CD8-positive, alpha-beta memory T cell (primary cell): ENCODE data around the gene B3GAT3. TPM values are rescaled to one million over a fixed set of nuclear protein-coding genes. Genes with fewer than 3 reads are reported as not detected.
A peak's percentile ranks its signal among the peaks of the same experiment; 100 is the strongest.

Experiments
- CTCF ChIA-PET: fragments of 350-600 bp; sonication (Branson Sonifier 250); formaldehyde crosslinking; loops from one replicate; lab custom pipeline; 2021; ENCODE audit warnings: antibody characterized with exemption; lab: Charles Lee
- POLR2A ChIA-PET: fragments of 350-600 bp; sonication (Branson Sonifier 250); formaldehyde crosslinking; loops from one replicate; lab custom pipeline; 2021; ENCODE audit warnings: antibody characterized with exemption; lab: Charles Lee
- DNase-seq, 5 donors: peaks; one replicate each; pipeline versions ENCODE4 v3.0.0 to v3.0.0-alpha.2; 2020 to 2022; ENCODE audit warnings: mixed read lengths in 1 of 5
- H3K27ac ChIP-seq: one replicate; pipeline ENCODE4 v1.7.0; 2013; ENCODE audit warnings: low read depth, mild to moderate bottlenecking, low read length, moderate library complexity
- H3K27me3 ChIP-seq: 2 replicates; pipeline ENCODE4 v1.7.0; 2013; ENCODE audit warnings: low read length, mild to moderate bottlenecking; ENCODE audit not compliant: insufficient read depth, poor library complexity, severe bottlenecking
- H3K36me3 ChIP-seq: 2 replicates; pipeline ENCODE4 v1.7.0; 2013; ENCODE audit warnings: mild to moderate bottlenecking, low read length, moderate library complexity; ENCODE audit not compliant: insufficient read depth
- H3K4me1 ChIP-seq: 2 replicates; pipeline ENCODE4 v1.7.0; 2013; ENCODE audit warnings: mild to moderate bottlenecking, low read length, moderate library complexity; ENCODE audit not compliant: insufficient read depth
- H3K4me3 ChIP-seq: 2 replicates; pipeline ENCODE4 v1.7.0; 2013; ENCODE audit warnings: mild to moderate bottlenecking, low read length
- H3K9me3 ChIP-seq: 2 replicates; pipeline ENCODE4 v1.7.0; 2013; ENCODE audit warnings: mild to moderate bottlenecking, low read length
- H3K27ac Mint-ChIP-seq, 8 donors: one replicate each; pipeline ENCODE4 v1.8.0; 2020 to 2021; ENCODE audit warnings: mixed read lengths in 8 of 8, mild to moderate bottlenecking in 6 of 8, inconsistent platforms in 3 of 8, moderate library complexity in 3 of 8
- H3K27me3 Mint-ChIP-seq, 2 donors: one replicate each; pipeline ENCODE4 v1.8.0; 2020 to 2021; ENCODE audit warnings: mixed read lengths in 2 of 2, mild to moderate bottlenecking in 1 of 2, moderate library complexity in 1 of 2
- H3K36me3 Mint-ChIP-seq, 3 donors: one replicate each; pipeline ENCODE4 v1.8.0; 2020 to 2021; ENCODE audit warnings: mixed read lengths in 3 of 3, inconsistent platforms in 1 of 3, mild to moderate bottlenecking in 1 of 3
- H3K4me1 Mint-ChIP-seq, 3 donors: one replicate each; pipeline ENCODE4 v1.8.0; 2020 to 2021; ENCODE audit warnings: mixed read lengths in 3 of 3, inconsistent platforms in 1 of 3, mild to moderate bottlenecking in 1 of 3
- H3K4me3 Mint-ChIP-seq, 7 donors: one replicate each; pipeline ENCODE4 v1.8.0; 2020 to 2021; ENCODE audit warnings: mixed read lengths in 7 of 7, mild to moderate bottlenecking in 6 of 7, moderate library complexity in 4 of 7, inconsistent platforms in 2 of 7
- H3K9me3 Mint-ChIP-seq, 5 donors: one replicate each; pipeline ENCODE4 v1.8.0; 2020 to 2022; ENCODE audit warnings: mixed read lengths in 5 of 5, mild to moderate bottlenecking in 3 of 5, moderate library complexity in 2 of 5, inconsistent platforms in 1 of 5
- polyA plus RNA-seq: library from polyadenylated mRNA; unstranded; fragments of 300-500 nt; fragmentation: Illumina TruSeq; gene quantifications from one replicate; pipeline ENCODE4 v1.2.3, GENCODE V29; 2021
- total RNA-seq, 2 experiments: library from RNA; stranded (reverse); gene quantifications; one replicate each; pipeline ENCODE4 v1.2.3, GENCODE V29; 2021

Gene B3GAT3
- total and polyA plus RNA-seq, 3 experiments from 2014 or later, result 48.9 to 68.2 (median 67.4) TPM

DNA sequence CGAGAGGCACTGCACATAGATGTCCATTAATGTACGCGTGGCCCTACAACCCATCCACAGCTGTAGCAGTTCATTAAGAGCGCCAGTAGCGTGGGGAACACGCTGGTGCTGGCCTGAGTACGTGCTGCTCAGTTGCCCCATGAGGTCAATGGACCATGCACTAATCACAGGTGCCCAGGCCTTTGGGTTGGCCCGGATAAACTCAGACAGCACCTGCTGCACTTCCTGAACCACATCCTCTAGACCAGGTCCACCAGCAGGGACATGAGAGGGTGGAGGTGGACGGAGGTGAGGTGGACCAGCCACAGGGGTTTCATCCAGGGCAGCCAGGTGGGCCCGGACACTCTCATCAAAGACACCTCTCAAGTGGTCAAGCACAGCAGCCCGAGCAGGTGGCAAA lies 27.7 kb upstream of the B3GAT3 start:
- no peak overlapping the region for H3K4me3 ChIP-seq
- H3K4me3 Mint-ChIP-seq, result peak overlapping the region in 1 of 7 donors; percentile 60
- ChIA-PET POLR2A (interaction anchor here (1.0 to 2.1 kb wide), 3 partner anchors 15 to 22 kb away, joined by 3 to 10 read pairs (median 7); partner anchors contain the start of genes C11orf98, CSKMT and LBHD1), CTCF (interaction anchor here (1.1 to 2.3 kb wide), 6 partner anchors 13 to 225 kb away, joined by 3 to 11 read pairs (median 3); partner anchors contain the start of genes C11orf98, CSKMT and TUT1)
- H3K27ac ChIP-seq, result no peak overlapping the region
- peaks cover 11% of the 10 kb centered on the region for H3K36me3 ChIP-seq
- H3K36me3 Mint-ChIP-seq, result peaks cover 0 to 46% (median 3%) of the 10 kb centered on the region in 3 donors
- peaks cover 29 to 50% (median 40%) of the 10 kb centered on the region in 3 donors for H3K4me1 Mint-ChIP-seq
- H3K27ac Mint-ChIP-seq, result peak overlapping the region in 3 of 8 donors; percentile 54 to 83 (median 58)
- no peak for DNase-seq
- H3K27me3 ChIP-seq, result no peaks in the 10 kb centered on the region
- H3K27me3 Mint-ChIP-seq, result peaks cover 0 to 7% of the 10 kb centered on the region in 2 donors
- peaks cover 33% of the 10 kb centered on the region for H3K4me1 ChIP-seq
- H3K9me3 ChIP-seq, result no peaks in the 10 kb centered on the region
- peaks cover 0 to 3% (median 0%) of the 10 kb centered on the region in 5 donors for H3K9me3 Mint-ChIP-seq

DNA sequence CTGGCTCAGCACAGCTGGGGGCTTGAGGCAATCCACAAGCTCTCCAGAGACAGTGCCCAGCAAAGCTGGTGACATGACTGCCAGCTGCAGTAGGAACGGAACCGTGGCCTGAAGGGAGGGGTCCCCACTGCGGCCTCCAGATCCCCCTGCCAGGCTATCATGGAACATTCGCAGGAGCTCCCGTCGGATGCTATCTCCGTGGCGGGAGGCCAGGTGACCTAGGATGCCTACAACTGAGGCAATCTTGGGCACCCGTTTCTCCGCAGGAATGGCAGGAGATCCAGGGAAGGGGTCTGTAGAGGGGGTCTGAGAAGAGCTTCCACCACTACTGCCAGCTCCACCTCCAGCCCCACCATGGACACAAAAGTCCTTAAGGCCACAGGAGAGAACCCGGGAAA lies 27.2 kb upstream of the B3GAT3 start:
- Mint-ChIP-seq H3K36me3 (peaks cover 0 to 51% (median 3%) of the 10 kb centered on the region in 3 donors), H3K9me3 (peaks cover 0 to 3% (median 0%) of the 10 kb centered on the region in 5 donors), H3K4me1 (peaks cover 31 to 51% (median 45%) of the 10 kb centered on the region in 3 donors), H3K4me3 (peak overlapping the region in 1 of 7 donors; percentile 60), H3K27me3 (peaks cover 0 to 4% of the 10 kb centered on the region in 2 donors), H3K27ac (peak overlapping the region in 3 of 8 donors; percentile 29 to 83 (median 43))
- no peaks in the 10 kb centered on the region for H3K9me3 ChIP-seq
- peaks cover 33% of the 10 kb centered on the region for H3K4me1 ChIP-seq
- no peak for DNase-seq
- H3K4me3 ChIP-seq, result no peak overlapping the region
- no peak overlapping the region for H3K27ac ChIP-seq
- H3K27me3 ChIP-seq, result no peaks in the 10 kb centered on the region
- ChIA-PET POLR2A (interaction anchor here (1.0 to 2.1 kb wide), 2 partner anchors 16 to 23 kb away, joined by 3 to 10 read pairs; partner anchors contain the start of genes C11orf98, CSKMT and LBHD1), CTCF (interaction anchor here (1.1 to 2.3 kb wide), 6 partner anchors 14 to 224 kb away, joined by 3 to 11 read pairs (median 5); partner anchors contain the start of genes C11orf98, CSKMT, MTA2 and TUT1)
- H3K36me3 ChIP-seq, result peaks cover 11% of the 10 kb centered on the region

DNA sequence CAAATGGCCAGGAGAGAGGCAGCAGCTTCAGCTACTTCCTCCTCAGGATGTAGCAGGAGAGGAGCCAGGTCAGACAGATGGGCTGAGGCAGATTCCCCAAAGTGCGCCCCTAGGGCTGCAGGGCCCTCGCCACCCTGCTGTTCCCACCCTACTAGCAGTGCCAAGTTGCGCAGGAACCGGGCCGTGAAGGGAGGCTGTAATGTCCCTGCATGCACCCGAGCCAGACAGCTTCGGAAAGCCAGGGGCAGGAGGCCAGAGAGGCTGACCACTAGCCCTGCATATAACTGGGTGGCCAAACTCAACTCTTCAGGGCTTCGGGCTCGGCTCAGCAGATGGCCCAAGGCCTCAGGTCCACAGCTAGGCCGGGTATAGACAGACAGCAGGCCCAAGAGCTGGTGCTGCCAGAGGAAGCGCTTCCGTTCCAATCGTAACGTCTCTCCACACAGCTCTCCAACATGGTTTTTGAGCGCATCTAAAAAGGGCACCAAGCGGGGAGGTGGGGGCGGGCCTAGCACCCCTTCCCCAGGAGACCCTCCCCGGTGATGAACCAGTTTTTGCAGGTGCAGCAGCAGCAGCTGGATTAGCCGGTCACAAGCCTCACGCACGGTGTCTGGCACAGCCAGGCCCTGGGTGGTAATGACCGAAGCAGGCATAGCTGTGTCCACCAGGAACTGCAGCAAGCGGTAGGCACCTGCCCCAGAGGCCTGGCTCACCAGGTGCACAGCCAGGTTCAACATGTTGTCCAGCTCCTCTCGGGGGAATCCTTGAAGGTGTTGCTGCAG lies 26.6 kb upstream of the B3GAT3 start:
- Mint-ChIP-seq H3K27me3 (peaks cover 0 to 1% of the 10 kb centered on the region in 2 donors), H3K4me3 (no peak overlapping the region), H3K9me3 (no peaks in the 10 kb centered on the region), H3K4me1 (peaks cover 28 to 48% (median 41%) of the 10 kb centered on the region in 3 donors), H3K36me3 (peaks cover 0 to 49% (median 3%) of the 10 kb centered on the region in 3 donors), H3K27ac (peak overlapping the region in 1 of 8 donors; percentile 83)
- Histone ChIP-seq H3K27ac (no peak overlapping the region), H3K4me1 (peaks cover 33% of the 10 kb centered on the region), H3K4me3 (no peak overlapping the region), H3K9me3 (no peaks in the 10 kb centered on the region), H3K36me3 (peaks cover 11% of the 10 kb centered on the region), H3K27me3 (no peaks in the 10 kb centered on the region)
- no peak for DNase-seq
- POLR2A ChIA-PET, result interaction anchor here (1.0 to 2.1 kb wide), 2 partner anchors 17 to 24 kb away, joined by 3 to 10 read pairs; partner anchors contain the start of genes C11orf98, CSKMT and LBHD1
- CTCF ChIA-PET, result interaction anchor here (0.6 to 2.3 kb wide), 6 partner anchors 16 to 287 kb away, joined by 3 to 11 read pairs (median 5); partner anchors contain the start of genes C11orf98, CSKMT, MTA2 and TUT1

DNA sequence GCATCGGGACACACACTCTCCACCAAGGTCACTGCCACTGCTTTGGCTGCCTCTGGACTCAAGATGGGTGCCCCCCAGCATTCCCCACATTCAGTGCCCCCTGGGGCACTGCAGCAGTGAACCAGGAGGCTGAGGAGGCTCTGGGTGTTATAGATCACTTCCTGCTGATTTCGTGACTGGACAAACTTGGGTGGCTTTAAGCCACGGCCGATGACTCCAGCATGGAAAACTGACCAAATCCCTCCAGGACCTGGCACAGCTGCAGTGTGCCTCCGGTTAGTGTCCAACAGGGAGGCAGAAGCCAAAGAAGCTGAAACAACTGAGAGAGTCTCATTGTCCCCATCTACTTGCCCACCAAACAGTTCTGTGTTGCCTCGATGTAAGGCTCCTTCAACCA lies 25.8 kb upstream of the B3GAT3 start:
- peaks cover 13% of the 10 kb centered on the region for H3K36me3 ChIP-seq
- H3K27ac ChIP-seq, result no peak overlapping the region
- H3K9me3 ChIP-seq, result no peaks in the 10 kb centered on the region
- H3K27me3 Mint-ChIP-seq, result no peaks in the 10 kb centered on the region
- no peak for DNase-seq
- no peaks in the 10 kb centered on the region for H3K9me3 Mint-ChIP-seq
- ChIA-PET POLR2A (interaction anchor here (1.1 to 2.5 kb wide), 4 partner anchors 18 to 107 kb away, joined by 3 to 17 read pairs (median 13); partner anchors contain the start of genes B3GAT3, C11orf98, CSKMT and TUT1), CTCF (interaction anchor here (0.7 to 2.1 kb wide), 4 partner anchors 17 to 56 kb away, joined by 3 to 11 read pairs (median 5); partner anchors contain the start of genes LBHD1, TUT1 and UQCC3)
- no peaks in the 10 kb centered on the region for H3K27me3 ChIP-seq
- peaks cover 0 to 49% (median 3%) of the 10 kb centered on the region in 3 donors for H3K36me3 Mint-ChIP-seq
- peaks cover 24 to 48% (median 37%) of the 10 kb centered on the region in 3 donors for H3K4me1 Mint-ChIP-seq
- H3K4me3 ChIP-seq, result no peak overlapping the region
- peaks cover 32% of the 10 kb centered on the region for H3K4me1 ChIP-seq
- H3K4me3 Mint-ChIP-seq, result no peak overlapping the region
- no peak overlapping the region for H3K27ac Mint-ChIP-seq

DNA sequence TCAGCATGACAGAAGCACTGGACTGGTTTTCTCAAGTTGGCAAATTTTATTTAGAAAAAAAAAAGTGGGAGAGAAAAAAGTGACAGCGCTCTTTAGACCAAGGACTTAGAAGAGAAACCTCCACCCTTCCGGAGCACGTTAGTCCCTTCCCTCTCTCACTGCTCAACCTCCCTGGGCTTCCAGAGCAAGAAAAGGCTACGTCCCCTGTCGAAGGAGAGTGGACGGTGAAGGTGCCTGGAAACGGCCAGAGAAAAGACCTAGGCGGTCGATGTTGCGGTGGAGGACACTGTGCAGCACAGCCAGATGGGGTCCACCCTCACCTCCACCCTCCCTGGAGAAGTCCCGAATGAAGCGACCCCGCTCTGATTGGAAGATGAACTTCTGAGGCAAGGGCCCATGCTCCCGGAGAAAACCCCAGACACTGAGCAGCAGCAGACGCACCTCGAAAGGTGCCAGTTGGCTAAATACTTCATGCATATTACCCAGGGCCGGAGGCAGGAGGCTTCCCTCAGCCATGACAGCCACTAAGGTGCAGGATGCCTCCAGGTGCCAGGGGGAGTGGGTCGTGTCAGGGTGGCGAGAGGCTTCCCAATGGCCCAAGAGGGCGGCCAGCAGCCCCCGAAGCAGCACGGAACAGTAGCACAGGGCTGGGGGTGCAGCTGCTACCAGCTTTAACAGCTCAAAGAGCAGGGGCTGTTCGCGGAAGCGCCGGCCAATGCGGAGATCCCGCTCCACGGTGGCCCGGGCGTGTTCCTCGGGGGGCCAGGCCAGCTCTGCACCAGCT lies 25.2 kb upstream of the B3GAT3 start:
- H3K4me3 Mint-ChIP-seq, result peak overlapping the region; percentile 89 to 97 (median 96)

DNA sequence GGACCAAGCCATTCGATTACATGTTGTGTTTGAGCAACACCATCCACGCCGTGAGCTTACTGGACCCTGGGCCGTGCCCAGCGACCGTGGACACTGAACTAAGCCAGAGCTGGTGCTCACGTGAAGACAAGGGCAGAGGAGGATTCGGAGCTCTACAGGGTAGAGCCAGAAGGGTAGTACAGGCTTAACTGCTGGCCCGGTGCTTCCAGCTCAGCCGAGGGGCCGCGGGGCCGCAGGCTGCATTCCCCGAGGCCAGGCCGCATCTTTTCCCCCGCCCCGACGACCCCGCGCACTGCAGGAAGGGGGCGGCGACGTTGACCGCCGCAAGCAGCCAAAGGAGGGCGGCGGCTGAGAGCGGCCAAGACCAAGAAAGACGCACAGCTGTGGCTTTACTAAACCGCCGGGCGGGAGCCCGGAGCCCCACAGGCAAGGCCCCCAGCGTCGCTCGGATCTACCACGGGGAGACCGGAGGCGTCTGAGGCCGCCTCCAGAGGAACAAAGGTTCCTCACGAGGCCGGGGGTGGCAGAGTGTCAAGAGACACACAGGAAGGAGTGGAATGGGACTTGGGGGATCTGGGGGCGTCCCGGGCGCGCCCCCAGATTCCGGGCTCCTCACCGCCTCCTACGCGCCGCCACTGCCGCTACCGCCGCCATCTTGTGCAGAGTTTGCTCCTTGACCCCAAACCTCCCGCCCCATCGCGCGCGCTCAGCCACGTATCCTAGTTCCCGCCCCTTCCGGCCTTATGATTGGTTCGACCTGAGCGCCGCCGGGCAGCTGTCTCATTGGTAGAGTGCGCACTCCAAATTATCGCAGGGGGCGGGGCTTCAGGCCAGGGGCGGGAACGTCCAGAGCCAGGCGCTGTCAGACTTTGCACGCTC lies 24.4 kb upstream of the B3GAT3 start, which contains the start of gene GANAB:
Gene GANAB (minus strand): TSS at position 668 of the 879 bp plus-strand sequence. CDS start 14 bp downstream, at position 654.
- CTCF ChIA-PET, result interaction anchor here (0.6 to 2.1 kb wide), 6 partner anchors 9 to 898 kb away, joined by 3 to 8 read pairs (median 6); partner anchors contain the start of genes B3GAT3, C11orf98, CSKMT and LBHD1
- Histone ChIP-seq H3K9me3 (no peaks in the 10 kb centered on the region), H3K36me3 (peaks cover 14% of the 10 kb centered on the region), H3K27me3 (no peaks in the 10 kb centered on the region), H3K4me1 (peaks cover 24% of the 10 kb centered on the region), H3K27ac (peak within 1 kb of the TSS; percentile 77), H3K4me3 (peak within 1 kb of the TSS; percentile 75)
- H3K27me3 Mint-ChIP-seq, result no peaks in the 10 kb centered on the region
- H3K27ac Mint-ChIP-seq, result peak within 1 kb of the TSS; percentile 88 to 99 (median 98)
- POLR2A ChIA-PET, result interaction anchor here (0.5 to 2.5 kb wide), 19 partner anchors 8 to 235 kb away, joined by 3 to 17 read pairs (median 4); partner anchors contain the start of genes B3GAT3, C11orf98, CSKMT and GNG3
- H3K4me3 Mint-ChIP-seq, result peak within 1 kb of the TSS; percentile 89 to 97 (median 96)
- DNase-seq, result peak; percentile 96 to 99 (median 98)
- no peaks in the 10 kb centered on the region for H3K9me3 Mint-ChIP-seq
- H3K36me3 Mint-ChIP-seq, result peaks cover 0 to 53% (median 3%) of the 10 kb centered on the region in 3 donors
- H3K4me1 Mint-ChIP-seq, result peaks cover 19 to 40% (median 25%) of the 10 kb centered on the region in 3 donors

More for the DNA sequence above, 25.2 kb upstream of the B3GAT3 start:
- H3K4me1 Mint-ChIP-seq, result peaks cover 20 to 44% (median 31%) of the 10 kb centered on the region in 3 donors
- H3K27me3 Mint-ChIP-seq, result no peaks in the 10 kb centered on the region
- H3K9me3 ChIP-seq, result no peaks in the 10 kb centered on the region
- no peak for DNase-seq
- H3K4me1 ChIP-seq, result peaks cover 26% of the 10 kb centered on the region
- no peaks in the 10 kb centered on the region for H3K27me3 ChIP-seq
- H3K9me3 Mint-ChIP-seq, result no peaks in the 10 kb centered on the region
- POLR2A ChIA-PET, result interaction anchor here (0.6 to 2.5 kb wide), 16 partner anchors 8 to 234 kb away, joined by 3 to 17 read pairs (median 7); partner anchors contain the start of genes B3GAT3, C11orf98, CSKMT and GNG3
- H3K36me3 Mint-ChIP-seq, result peaks cover 0 to 50% (median 3%) of the 10 kb centered on the region in 3 donors
- CTCF ChIA-PET, result interaction anchor here (0.6 to 2.1 kb wide), 6 partner anchors 8 to 897 kb away, joined by 3 to 8 read pairs (median 4); partner anchors contain the start of genes C11orf98, CSKMT, LBHD1 and UQCC3
- peak overlapping the region; percentile 88 to 99 (median 98) for H3K27ac Mint-ChIP-seq
- H3K36me3 ChIP-seq, result peaks cover 14% of the 10 kb centered on the region
- H3K27ac ChIP-seq, result peak overlapping the region; percentile 47
- H3K4me3 ChIP-seq, result peak overlapping the region; percentile 11
